ENCODE results near the gene CDHR3. TPM values are rescaled to one million over a fixed set of nuclear protein-coding genes. Genes with fewer than 3 reads are reported as not detected.

Gene CDHR3
- total RNA-seq, 1 experiment from 2014 or later = 4.0 TPM

GRCh38 chr7:105940109-105940508, 23.0 kb upstream of the CDHR3 start:
- no TSS peak for BruUV-seq (replicated peaks)
- CTCF ChIA-PET = no interaction called here

GRCh38 chr7:105941596-105941995, 21.5 kb upstream of the CDHR3 start:
- Mint-ChIP-seq H3K27ac (ENCODE audit: unreplicated experiment) (no peak overlapping the region), H3K9me3 (ENCODE audit: low read depth, unreplicated experiment) (no peaks in the 10 kb centered on the region), H3K36me3 (ENCODE audit: insufficient read depth, unreplicated experiment) (no peaks in the 10 kb centered on the region), H3K4me1 (ENCODE audit: low read depth, unreplicated experiment) (no peaks in the 10 kb centered on the region), H3K4me3 (ENCODE audit: low read depth, unreplicated experiment) (no peak overlapping the region), H3K27me3 (ENCODE audit: unreplicated experiment) (peaks cover 45% of the 10 kb centered on the region)
- DNase-seq = no peak
- BruUV-seq (replicated peaks) = no TSS peak
- TF ChIP-seq, protein P1, sequence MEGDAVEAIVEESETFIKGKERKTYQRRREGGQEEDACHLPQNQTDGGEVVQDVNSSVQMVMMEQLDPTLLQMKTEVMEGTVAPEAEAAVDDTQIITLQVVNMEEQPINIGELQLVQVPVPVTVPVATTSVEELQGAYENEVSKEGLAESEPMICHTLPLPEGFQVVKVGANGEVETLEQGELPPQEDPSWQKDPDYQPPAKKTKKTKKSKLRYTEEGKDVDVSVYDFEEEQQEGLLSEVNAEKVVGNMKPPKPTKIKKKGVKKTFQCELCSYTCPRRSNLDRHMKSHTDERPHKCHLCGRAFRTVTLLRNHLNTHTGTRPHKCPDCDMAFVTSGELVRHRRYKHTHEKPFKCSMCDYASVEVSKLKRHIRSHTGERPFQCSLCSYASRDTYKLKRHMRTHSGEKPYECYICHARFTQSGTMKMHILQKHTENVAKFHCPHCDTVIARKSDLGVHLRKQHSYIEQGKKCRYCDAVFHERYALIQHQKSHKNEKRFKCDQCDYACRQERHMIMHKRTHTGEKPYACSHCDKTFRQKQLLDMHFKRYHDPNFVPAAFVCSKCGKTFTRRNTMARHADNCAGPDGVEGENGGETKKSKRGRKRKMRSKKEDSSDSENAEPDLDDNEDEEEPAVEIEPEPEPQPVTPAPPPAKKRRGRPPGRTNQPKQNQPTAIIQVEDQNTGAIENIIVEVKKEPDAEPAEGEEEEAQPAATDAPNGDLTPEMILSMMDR (IDR thresholded peaks at IDR 0.05; ENCODE audit: unreplicated experiment) = no peak
- CTCF ChIA-PET = no interaction called here
- intact Hi-C loops (cut with micrococcal nuclease; ENCODE audit: unreplicated experiment) = no loop called here

More at GRCh38 chr7:105940109-105940508, 23.0 kb upstream of the CDHR3 start:
- intact Hi-C loops (cut with micrococcal nuclease; ENCODE audit: unreplicated experiment) = no loop called here
- H3K36me3 Mint-ChIP-seq (ENCODE audit: insufficient read depth, unreplicated experiment) = no peaks in the 10 kb centered on the region
- H3K4me1 Mint-ChIP-seq (ENCODE audit: low read depth, unreplicated experiment) = peaks cover 6% of the 10 kb centered on the region
- DNase-seq = no peak
- peaks cover 31% of the 10 kb centered on the region for H3K27me3 Mint-ChIP-seq (ENCODE audit: unreplicated experiment)
- no peak overlapping the region for H3K27ac Mint-ChIP-seq (ENCODE audit: unreplicated experiment)
- no peak overlapping the region for H3K4me3 Mint-ChIP-seq (ENCODE audit: low read depth, unreplicated experiment)
- no peaks in the 10 kb centered on the region for H3K9me3 Mint-ChIP-seq (ENCODE audit: low read depth, unreplicated experiment)
- TF ChIP-seq, protein P1 (IDR thresholded peaks at IDR 0.05; ENCODE audit: unreplicated experiment) = no peak

GRCh38 chr7:105943486-105943885, 19.6 kb upstream of the CDHR3 start:
- Mint-ChIP-seq H3K4me3 (ENCODE audit: low read depth, unreplicated experiment) (no peak overlapping the region), H3K27ac (ENCODE audit: unreplicated experiment) (no peak overlapping the region), H3K27me3 (ENCODE audit: unreplicated experiment) (peaks cover 61% of the 10 kb centered on the region), H3K9me3 (ENCODE audit: low read depth, unreplicated experiment) (no peaks in the 10 kb centered on the region), H3K36me3 (ENCODE audit: insufficient read depth, unreplicated experiment) (no peaks in the 10 kb centered on the region), H3K4me1 (ENCODE audit: low read depth, unreplicated experiment) (no peaks in the 10 kb centered on the region)
- intact Hi-C loops (cut with micrococcal nuclease; ENCODE audit: unreplicated experiment) = no loop called here
- BruUV-seq (replicated peaks) = no TSS peak
- TF ChIP-seq, protein P1 (IDR thresholded peaks at IDR 0.05; ENCODE audit: unreplicated experiment) = no peak
- no peak for DNase-seq
- CTCF ChIA-PET = no interaction called here

- Mint-ChIP-seq H3K36me3 (ENCODE audit: insufficient read depth, unreplicated experiment) (no peaks in the 10 kb centered on the region), H3K27ac (ENCODE audit: unreplicated experiment) (no peak overlapping the region), H3K9me3 (ENCODE audit: low read depth, unreplicated experiment) (no peaks in the 10 kb centered on the region), H3K4me1 (ENCODE audit: low read depth, unreplicated experiment) (no peaks in the 10 kb centered on the region), H3K27me3 (ENCODE audit: unreplicated experiment) (peaks cover 45% of the 10 kb centered on the region), H3K4me3 (ENCODE audit: low read depth, unreplicated experiment) (no peak overlapping the region)
- no TSS peak for BruUV-seq (replicated peaks)
- intact Hi-C loops (cut with micrococcal nuclease; ENCODE audit: unreplicated experiment) = no loop called here
- DNase-seq = no peak
- TF ChIP-seq, protein P1 (IDR thresholded peaks at IDR 0.05; ENCODE audit: unreplicated experiment) = no peak
- CTCF ChIA-PET = no interaction called here
These were observed 17.2 kb upstream of the CDHR3 start for GRCh38 chr7:105945848-105946247.
